Bronchial epithelial cell (primary cell): ENCODE measurements around the gene FBXO2. TPM values are rescaled to one million over a fixed set of nuclear protein-coding genes. Genes with fewer than 3 reads are reported as not detected.
"Not testable (repeated sequence)": the region's sequence is repeated elsewhere in the genome, so short reads cannot be mapped to it uniquely, and the experiment has no call there.

ENCODE experiments used
- DNase-seq: peaks from one replicate; pipeline ENCODE4 v3.0.0-alpha.2; 2010; ENCODE audit warnings: low read depth
- FAIRE-seq: peaks from 2 replicates; lab custom pipeline; 2011; peaks lifted over from hg19 to GRCh38; lab: Jason Lieb, UNC
- H3K27me3 ChIP-seq: 2 replicates; pipeline ENCODE4 v1.5.1; 2011; ENCODE audit warnings: low read length; ENCODE audit not compliant: control insufficient read depth, insufficient read depth
- H3K36me3 ChIP-seq: 2 replicates; pipeline ENCODE4 v1.5.1; 2011; ENCODE audit warnings: low read length; ENCODE audit not compliant: control insufficient read depth, insufficient read depth
- H3K4me3 ChIP-seq: 2 replicates; pipeline ENCODE4 v1.5.1; 2011; ENCODE audit warnings: mild to moderate bottlenecking, low read depth, low read length, control low read depth
- CTCF ChIP-seq: IDR thresholded peaks from 2 replicates; pipeline ENCODE4 v1.5.1; 2011; ENCODE audit warnings: mild to moderate bottlenecking, moderate library complexity, low read length, control low read depth, inconsistent platforms; ENCODE audit not compliant: insufficient read depth, severe bottlenecking
- total RNA-seq: library from RNA; depleted of rRNA; stranded (reverse); fragments of >200 nt; gene quantifications from 2 replicates; pipeline ENCODE4 v1.2.1, GENCODE V29; 2014

The FBXO2 gene
- total RNA-seq, 1 donor from 2014 or later, result 49.5 TPM

GRCh38 chr1:11615090-11615489, 39.1 kb downstream of the FBXO2 start:
- H3K4me3 ChIP-seq, result no peak overlapping the region
- TF ChIP-seq CTCF, result no peak
- DNase-seq, result no peak
- no peak for FAIRE-seq
- H3K27me3 ChIP-seq, result no peaks in the 10 kb centered on the region
- no peaks in the 10 kb centered on the region for H3K36me3 ChIP-seq

- no peaks in the 10 kb centered on the region for H3K27me3 ChIP-seq
- FAIRE-seq, result peak; percentile 73
- H3K4me3 ChIP-seq, result no peak overlapping the region
- DNase-seq, result no peak
- no peaks in the 10 kb centered on the region for H3K36me3 ChIP-seq
- no peak for TF ChIP-seq CTCF
Observed at GRCh38 chr1:11613347-11613746, 40.9 kb downstream of the FBXO2 start.

DNA sequence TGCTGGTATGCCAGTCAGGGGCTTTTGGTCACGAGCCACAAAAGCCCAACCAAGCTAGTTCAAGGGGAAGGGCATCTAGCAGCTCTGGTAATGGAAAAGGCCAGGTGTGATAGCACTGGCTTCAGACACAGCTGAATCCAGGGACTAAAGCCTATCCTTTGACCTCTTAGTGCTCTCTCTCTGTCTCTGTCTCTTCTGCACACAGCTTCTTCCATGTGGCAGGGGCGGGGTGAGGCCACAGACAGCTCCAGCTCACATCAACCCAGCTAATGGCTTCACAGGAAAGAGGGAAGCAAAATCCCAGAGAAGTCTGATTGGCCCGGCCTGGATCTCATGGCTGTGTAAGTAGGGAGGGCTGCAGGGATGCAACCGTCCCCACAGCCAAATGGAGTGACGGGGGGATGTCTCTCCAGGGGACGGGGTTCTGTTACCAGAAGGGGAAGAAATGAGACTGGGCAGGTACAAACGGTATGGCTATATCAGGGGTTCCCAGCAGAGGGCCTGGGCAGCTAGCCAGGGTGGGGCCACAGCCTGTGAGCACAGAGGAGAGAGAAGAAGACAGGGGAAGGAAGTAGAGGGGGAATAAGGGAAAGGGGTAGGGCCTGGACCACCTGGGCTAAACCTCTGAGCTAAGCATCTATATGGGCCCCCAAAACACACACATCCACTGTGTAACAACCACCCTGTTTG, 42.4 kb downstream of the FBXO2 start:
- Histone ChIP-seq H3K36me3 (no peaks in the 10 kb centered on the region), H3K27me3 (no peaks in the 10 kb centered on the region), H3K4me3 (no peak overlapping the region)
- FAIRE-seq, result no peak
- TF ChIP-seq CTCF, result no peak
- no peak for DNase-seq

DNA sequence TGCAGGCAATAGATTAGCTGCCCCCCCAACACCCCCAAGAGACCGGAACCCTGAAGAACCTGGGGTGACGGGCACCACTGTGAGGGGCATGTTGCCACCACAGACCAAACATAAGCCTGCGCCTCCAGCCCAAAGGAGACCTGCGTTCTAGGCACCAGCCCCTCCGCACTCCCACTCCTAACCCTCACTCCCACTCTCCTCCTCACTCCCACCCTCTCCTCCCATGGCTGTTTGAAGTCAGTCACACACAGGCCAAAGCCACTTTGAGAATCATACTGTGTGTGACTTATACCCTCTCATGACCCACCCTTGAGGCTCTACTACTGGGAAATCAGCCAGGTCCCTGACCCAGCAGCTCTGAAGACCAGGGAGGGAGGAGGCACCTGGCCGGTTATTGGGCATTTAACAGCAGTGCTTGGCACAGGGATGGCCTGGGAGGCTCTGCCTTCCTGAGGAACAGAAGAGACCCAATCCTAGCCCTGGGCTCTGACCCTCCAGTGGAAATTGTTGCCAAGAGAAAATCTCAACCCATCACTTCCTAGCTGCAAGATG, 43.5 kb downstream of the FBXO2 start:
- Histone ChIP-seq H3K4me3 (no peak overlapping the region), H3K27me3 (no peaks in the 10 kb centered on the region), H3K36me3 (no peaks in the 10 kb centered on the region)
- DNase-seq (no peak), FAIRE-seq (no peak)
- TF ChIP-seq CTCF, result no peak

- not testable (repeated sequence) for H3K4me3 ChIP-seq, DNase-seq, H3K27me3 ChIP-seq, FAIRE-seq, H3K36me3 ChIP-seq
Observed at GRCh38 chr1:11609378-11609777, 44.9 kb downstream of the FBXO2 start.

GRCh38 chr1:11608596-11609130, 45.6 kb downstream of the FBXO2 start:
- not testable (repeated sequence) for FAIRE-seq

More at GRCh38 chr1:11608596-11609130, 45.6 kb downstream of the FBXO2 start:
- not testable (repeated sequence) for H3K27me3 ChIP-seq, DNase-seq, H3K4me3 ChIP-seq, H3K36me3 ChIP-seq
